Adrenal gland (tissue), 12 donors: ENCODE measurements around the gene LUM. TPM values are rescaled to one million over a fixed set of nuclear protein-coding genes. Genes with fewer than 3 reads are reported as not detected.
"Not testable (repeated sequence)": the region's sequence is repeated elsewhere in the genome, so short reads cannot be mapped to it uniquely, and the experiment has no call there.

ENCODE experiments used
- DNase-seq, 7 donors: peaks; one replicate each; pipeline ENCODE4 v3.0.0-alpha.2; 2019 to 2020
- H3K27ac ChIP-seq, 5 donors: fragments of 200-600 bp; sonication (generic) in 4 of 5; 1 replicate in 3 of 5; 2 replicates in 2 of 5; pipeline versions ENCODE4 v1.5.1 to v1.8.0; 2016 to 2020; ENCODE audit warnings: mild to moderate bottlenecking in 1 of 5
- H3K27me3 ChIP-seq: fragments of 200-600 bp; 2 replicates; pipeline ENCODE4 v1.8.0; 2021
- H3K36me3 ChIP-seq, 2 donors: fragments of 200-600 bp; replicated peaks in 1 of 2; 1 replicate in 1 of 2; 2 replicates in 1 of 2; pipeline versions ENCODE4 v1.5.1 to v1.8.0; 2018 to 2022
- H3K4me1 ChIP-seq, 2 donors: fragments of 200-600 bp; replicated peaks in 1 of 2; 1 replicate in 1 of 2; 2 replicates in 1 of 2; pipeline versions ENCODE4 v1.5.1 to v1.8.0; 2018 to 2021
- H3K4me3 ChIP-seq, 4 donors: fragments of 200-600 bp; sonication (generic) in 3 of 4; one replicate each; pipeline ENCODE4 v1.5.1; 2016 to 2018
- H3K9me3 ChIP-seq, 3 donors: fragments of 200-600 bp; sonication (generic) in 1 of 3; replicated peaks in 1 of 3; 1 replicate in 2 of 3; 2 replicates in 1 of 3; pipeline versions ENCODE4 v1.5.1 to v1.8.0; 2016 to 2021
- CTCF ChIP-seq, 6 experiments: fragments of 450-650 bp in 4 of 6; fragments of 200-600 bp in 2 of 6; sonication (generic) in 1 of 6; IDR thresholded peaks; 1 replicate in 5 of 6; 2 replicates in 1 of 6; pipeline versions ENCODE4 v1.5.1 to v1.8.0; 2016 to 2021; ENCODE audit warnings: antibody characterized with exemption in 6 of 6, mild to moderate bottlenecking in 2 of 6, moderate library complexity in 1 of 6
- POLR2A ChIP-seq, 2 donors: fragments of 450-650 bp; IDR thresholded peaks; one replicate each; pipeline ENCODE4 v1.6.1; 2017; ENCODE audit warnings: antibody characterized with exemption in 2 of 2, mild to moderate bottlenecking in 2 of 2, moderate library complexity in 1 of 2
- WGBS, 4 donors: extraction: QIAGEN DNeasy Blood & Tissue Kit in 2 of 4; methylation state at CpG; one replicate each; pipeline versions ENCODE4 v1.1.5 to v1.1.7; 2013 to 2017; 5-methylcytosine and 5-hydroxymethylcytosine counted together
- intact Hi-C, 2 donors: fragments of 100-400 bp; cut with DNase I; formaldehyde crosslinking; loops; one replicate each; pipeline versions ENCODE4 v1.14.1 to v1.15.0; 2022 to 2023
- polyA plus RNA-seq, 3 donors: library from polyadenylated mRNA; stranded (reverse); fragments of 200-250 nt in 2 of 3; fragments of 350-450 nt in 1 of 3; fragmentation: Illumina TruSeq in 1 of 3; extraction: RNeasy Lipid Tissue Mini Kit (QIAGEN cat#74804) in 1 of 3; gene quantifications; one replicate each; pipeline ENCODE4 v1.2.3, GENCODE V29; 2013 to 2014
- total RNA-seq, 9 donors: library from RNA; depleted of rRNA in 4 of 9; stranded (reverse); fragments of >200 nt in 4 of 9; fragments of 120-200 nt in 1 of 9; fragmentation: NEBNext Ultra II Directional in 1 of 9; extraction: Animal tissue kit (Norgen Biotek cat#: 25700) in 1 of 9; gene quantifications; one replicate each; pipeline versions ENCODE4 v1.1.0 to v1.2.4, GENCODE V29; 2013 to 2023
- donor health status: healthy with polysubstance abuse.
- donor health status: Bipolar disorder and iron deficiency.
- donor health status: DM: yes; HTN: yes; CAD: no.
- donor health status: DM: no; HTN: no; CAD: no.
- donor health status: DM: no; HTN: no; CAD: no.
- donor health status: DM: yes; HTN: yes; CAD: no.

LUM gene
- total and polyA plus RNA-seq, 12 donors: 68.2 to 1,150 (median 385) TPM

- H3K9me3 ChIP-seq: no peaks in the 10 kb centered on the region
- no peak for TF ChIP-seq CTCF (IDR thresholded peaks at IDR 0.05)
- intact Hi-C loops: no loop called here
- H3K4me3 ChIP-seq: no peak overlapping the region
- no peaks in the 10 kb centered on the region for H3K36me3 ChIP-seq
- DNase-seq: no peak
- WGBS, 4 donors: 73 to 85% (median 78%) methylated on average over 4 of the region's 4 CpGs
- no peak overlapping the region for H3K27ac ChIP-seq
- H3K27me3 ChIP-seq: no peaks in the 10 kb centered on the region
- H3K4me1 ChIP-seq: no peaks in the 10 kb centered on the region
Measured at GRCh38 chr12:91093341-91093740, 18.0 kb downstream of the LUM start.

- 52 to 89% (median 69%) methylated on average over 3 to 6 of the region's 6 CpGs for WGBS, 4 donors
- intact Hi-C loops: no loop called here
- Histone ChIP-seq H3K4me1 (no peaks in the 10 kb centered on the region), H3K9me3 (no peaks in the 10 kb centered on the region), H3K4me3 (no peak overlapping the region), H3K27me3 (no peaks in the 10 kb centered on the region), H3K27ac (no peak overlapping the region), H3K36me3 (no peaks in the 10 kb centered on the region)
- TF ChIP-seq POLR2A (IDR thresholded peaks at IDR 0.05): no peak
- no peak for TF ChIP-seq CTCF (IDR thresholded peaks at IDR 0.05)
- DNase-seq: no peak
Measured at GRCh38 chr12:91091916-91092715, 19.2 kb downstream of the LUM start.

GRCh38 chr12:91089953-91090352 is 21.3 kb downstream of the LUM start:
- H3K27me3 ChIP-seq, intact Hi-C loops, DNase-seq, H3K9me3 ChIP-seq, H3K36me3 ChIP-seq, H3K4me3 ChIP-seq, H3K27ac ChIP-seq, H3K4me1 ChIP-seq: not testable (repeated sequence)
- 86 to 90% (median 88%) methylated on average over 2 of the region's 2 CpGs for WGBS, 4 donors

GRCh38 chr12:91080041-91080440 is 31.3 kb downstream of the LUM start:
- no peak for DNase-seq
- no peaks in the 10 kb centered on the region for H3K4me1 ChIP-seq
- no peaks in the 10 kb centered on the region for H3K9me3 ChIP-seq
- no peak overlapping the region for H3K27ac ChIP-seq
- TF ChIP-seq POLR2A (IDR thresholded peaks at IDR 0.05) (no peak), CTCF (IDR thresholded peaks at IDR 0.05) (no peak)
- H3K27me3 ChIP-seq: no peaks in the 10 kb centered on the region
- no peaks in the 10 kb centered on the region for H3K36me3 ChIP-seq
- intact Hi-C loops: no loop called here
- WGBS, 4 donors: 65 to 77% (median 71%) methylated on average over 1 of the region's 1 CpG
- H3K4me3 ChIP-seq: no peak overlapping the region

- Histone ChIP-seq H3K27ac (no peak overlapping the region), H3K27me3 (no peaks in the 10 kb centered on the region), H3K36me3 (no peaks in the 10 kb centered on the region), H3K4me1 (no peaks in the 10 kb centered on the region), H3K4me3 (no peak overlapping the region), H3K9me3 (no peaks in the 10 kb centered on the region)
- WGBS, 4 donors: 20 to 36% (median 34%) methylated on average over 1 of the region's 1 CpG
- DNase-seq: no peak
- no peak for TF ChIP-seq CTCF (IDR thresholded peaks at IDR 0.05)
- no peak for TF ChIP-seq POLR2A (IDR thresholded peaks at IDR 0.05)
- intact Hi-C loops: no loop called here
Measured at GRCh38 chr12:91078501-91078900, 32.8 kb downstream of the LUM start.
